Activated CD8-positive, alpha-beta memory T cell treated with anti-CD3 and anti-CD28 coated beads, Interleukin-2, amount 50 U/mL, for 24 hours (primary cell): Measurements from ENCODE around the gene GALNT9.
"Not testable (repeated sequence)": the region's sequence is repeated elsewhere in the genome, so short reads cannot be mapped to it uniquely, and the experiment has no call there.

Experiments
- DNase-seq: peaks from one replicate; pipeline ENCODE4 v3.0.0-alpha.2; 2020; ENCODE audit errors: extremely low read depth

Gene GALNT9

DNA sequence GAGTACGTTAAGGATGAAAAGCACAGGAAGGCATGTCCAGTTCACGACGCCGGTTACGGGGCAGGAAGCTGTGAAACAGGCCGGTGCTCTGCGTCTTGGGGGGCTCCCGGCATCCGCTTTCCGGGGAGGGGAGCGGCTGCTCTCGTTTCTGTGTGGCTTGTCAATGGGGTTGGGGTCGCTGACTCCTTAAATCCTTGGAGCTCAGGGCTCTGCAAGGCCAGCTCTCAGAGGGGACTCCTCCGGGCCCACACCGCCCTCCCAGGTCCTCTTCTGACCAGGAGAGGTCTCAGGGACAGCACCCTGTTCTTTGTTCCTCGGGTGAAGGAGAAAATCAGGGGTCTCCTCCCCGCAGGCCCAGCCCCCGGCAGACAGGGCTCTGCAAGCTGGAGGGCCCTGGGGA, 78.1 kb downstream of the GALNT9 start:
- no peak for DNase-seq

DNA sequence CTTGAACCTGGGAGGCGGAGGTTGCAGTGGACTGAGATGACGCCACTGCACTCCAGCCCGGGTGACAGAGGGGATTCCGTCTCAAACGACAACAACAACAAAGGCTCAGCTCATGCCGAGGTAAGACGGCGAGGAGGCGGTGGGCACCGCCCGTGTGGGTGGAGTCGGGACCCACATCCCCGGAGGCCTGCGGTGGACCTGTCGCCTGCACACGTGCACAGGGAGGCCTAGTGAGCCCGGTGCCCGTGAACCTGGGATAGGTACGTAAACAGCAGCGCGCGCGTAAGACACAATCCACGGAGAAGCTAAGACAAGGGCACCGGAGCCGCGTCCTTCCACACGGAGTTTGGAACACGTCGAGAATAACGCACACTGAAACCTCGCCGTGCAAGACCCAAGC, 78.7 kb downstream of the GALNT9 start:
- no peak for DNase-seq

DNA sequence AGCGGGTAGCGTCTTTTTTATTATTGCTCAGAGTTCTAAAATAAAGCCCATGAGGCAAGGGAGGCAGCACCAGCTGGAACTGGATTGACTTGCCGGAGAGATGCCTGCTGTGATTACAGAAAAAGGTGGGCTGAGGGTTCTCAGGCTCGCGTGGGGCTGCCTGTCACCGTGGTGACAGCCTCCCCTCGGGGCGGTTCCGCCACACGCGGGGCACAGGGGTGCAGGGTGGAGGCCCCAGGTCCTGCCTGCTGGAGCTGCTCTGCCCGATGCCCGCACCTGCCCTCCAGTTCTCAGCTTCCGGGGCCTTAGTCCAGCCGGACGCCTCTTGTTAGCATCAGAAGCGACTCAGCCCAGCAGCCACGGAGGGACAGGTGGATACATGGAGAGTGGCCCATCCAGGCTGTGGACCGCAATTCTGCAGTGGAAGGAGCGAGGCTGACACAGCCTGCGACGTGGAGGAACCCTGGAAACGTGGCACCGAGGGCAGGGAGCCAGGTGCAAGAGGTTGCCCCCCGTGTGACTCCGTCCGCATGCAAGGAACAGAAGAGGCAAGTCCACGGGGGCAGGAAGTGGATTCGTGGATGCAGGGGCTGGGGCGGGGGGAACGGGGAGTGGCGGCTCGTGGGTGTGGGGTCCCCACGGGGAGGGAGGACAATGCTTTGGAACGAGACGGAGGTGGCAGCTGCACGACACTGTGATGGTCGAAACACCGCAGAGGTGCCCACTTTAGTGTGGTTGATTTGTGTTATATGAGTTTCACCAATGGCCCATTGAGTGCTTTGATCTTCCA, 79.5 kb downstream of the GALNT9 start:
- no peak for DNase-seq

DNA sequence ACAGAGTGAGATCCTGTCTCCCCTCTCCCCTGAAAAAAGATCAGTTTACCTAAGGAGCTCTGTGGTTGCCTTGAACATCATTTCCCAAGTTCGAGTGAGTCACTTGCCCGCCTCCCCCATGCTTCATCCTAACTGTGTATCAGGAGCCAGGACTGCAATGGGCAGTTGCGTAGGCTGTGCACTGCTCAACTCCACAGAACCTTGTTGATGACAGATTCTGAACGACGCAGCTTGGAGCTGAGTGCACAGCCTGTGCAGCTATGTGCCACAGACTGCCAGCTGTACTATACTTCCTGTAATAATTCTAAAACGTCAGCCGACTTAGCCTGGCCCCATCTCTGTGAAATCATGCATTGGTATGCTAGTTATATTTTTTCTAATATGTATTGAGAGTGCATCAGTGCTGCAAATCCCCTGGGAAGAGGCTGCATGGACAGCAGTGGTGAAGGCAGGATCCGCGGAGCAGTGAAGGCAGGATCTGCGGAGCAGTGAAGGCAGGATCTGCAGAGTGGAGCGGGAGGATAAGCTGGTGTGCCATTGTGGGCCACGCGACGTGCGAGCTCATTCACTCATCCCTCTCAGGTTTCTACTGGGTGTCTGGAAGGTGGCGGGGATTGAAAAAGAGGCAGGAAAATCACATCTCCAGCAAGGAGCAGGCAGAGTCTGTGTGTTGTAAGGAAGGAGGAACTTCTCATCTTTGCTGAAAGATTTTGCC, 80.8 kb downstream of the GALNT9 start:
- DNase-seq, result no peak

DNA sequence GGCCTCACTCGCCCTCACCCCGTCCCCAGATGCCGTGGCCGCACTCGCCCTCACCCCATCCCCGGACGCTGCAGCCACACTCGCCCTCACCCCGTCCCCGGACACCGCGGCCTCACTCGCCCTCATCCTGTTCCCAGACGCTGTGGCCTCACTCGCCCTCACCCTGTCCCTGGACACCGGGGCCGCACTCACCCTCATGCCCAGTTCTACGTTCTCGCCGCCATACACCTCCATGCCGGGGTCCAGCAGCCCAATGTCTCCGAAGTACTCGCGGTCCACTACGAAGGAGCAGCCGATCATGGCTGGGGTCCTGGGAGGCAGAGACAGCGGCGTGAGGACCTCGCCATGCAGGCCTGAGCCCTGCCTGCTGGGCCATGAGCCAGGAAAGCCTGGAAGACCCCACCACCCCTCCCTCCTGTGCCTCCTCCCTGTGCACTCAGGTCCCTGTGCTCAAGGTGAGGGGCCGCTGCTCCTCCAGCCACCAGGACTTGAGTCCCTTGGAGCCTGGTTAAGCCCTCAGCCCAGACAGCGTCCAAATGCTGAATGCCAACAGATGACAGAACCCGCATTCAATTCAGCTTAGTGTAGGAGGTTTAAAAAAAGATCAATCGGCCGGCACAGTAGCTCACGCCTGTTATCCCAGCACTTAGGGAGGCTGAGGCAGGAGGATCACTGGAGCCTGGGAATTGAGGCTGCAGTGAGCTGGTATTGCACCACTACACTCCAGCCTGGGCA, 81.5 kb downstream of the GALNT9 start:
- no peak for DNase-seq

DNA sequence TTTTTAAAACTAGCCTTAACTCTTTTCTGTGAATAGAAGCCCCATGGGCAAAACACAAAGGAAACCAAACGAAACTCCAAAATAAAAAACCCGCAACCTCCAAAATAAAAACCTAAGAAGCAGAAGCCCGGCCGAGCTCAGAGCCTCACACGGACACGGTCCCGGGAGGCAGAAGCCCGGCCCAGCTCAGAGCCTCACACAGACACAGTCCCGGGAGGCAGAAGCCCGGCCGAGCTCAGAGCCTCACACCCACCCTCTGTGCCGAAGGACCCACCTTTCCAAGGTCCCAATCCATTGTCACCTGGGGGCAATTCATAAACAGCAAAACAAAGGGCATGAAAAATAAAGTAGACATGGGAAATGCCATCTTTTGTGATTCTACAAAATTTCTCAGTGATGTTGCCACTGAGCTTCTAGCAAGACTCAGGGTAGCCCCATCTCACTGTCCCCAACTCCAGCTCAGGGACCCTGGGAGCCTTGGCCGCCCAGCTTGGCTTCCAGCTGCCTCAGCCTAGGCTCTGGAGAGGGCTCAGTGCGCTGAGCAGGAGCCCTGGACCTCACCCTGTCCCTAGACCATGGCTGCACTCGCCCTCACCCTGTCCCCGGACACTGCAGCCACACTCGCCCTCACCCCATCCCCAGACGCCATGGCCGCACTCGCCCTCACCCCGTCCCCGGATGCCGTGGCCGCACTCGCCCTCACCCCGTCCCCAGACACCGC, 82.2 kb downstream of the GALNT9 start:
- no peak for DNase-seq

DNA sequence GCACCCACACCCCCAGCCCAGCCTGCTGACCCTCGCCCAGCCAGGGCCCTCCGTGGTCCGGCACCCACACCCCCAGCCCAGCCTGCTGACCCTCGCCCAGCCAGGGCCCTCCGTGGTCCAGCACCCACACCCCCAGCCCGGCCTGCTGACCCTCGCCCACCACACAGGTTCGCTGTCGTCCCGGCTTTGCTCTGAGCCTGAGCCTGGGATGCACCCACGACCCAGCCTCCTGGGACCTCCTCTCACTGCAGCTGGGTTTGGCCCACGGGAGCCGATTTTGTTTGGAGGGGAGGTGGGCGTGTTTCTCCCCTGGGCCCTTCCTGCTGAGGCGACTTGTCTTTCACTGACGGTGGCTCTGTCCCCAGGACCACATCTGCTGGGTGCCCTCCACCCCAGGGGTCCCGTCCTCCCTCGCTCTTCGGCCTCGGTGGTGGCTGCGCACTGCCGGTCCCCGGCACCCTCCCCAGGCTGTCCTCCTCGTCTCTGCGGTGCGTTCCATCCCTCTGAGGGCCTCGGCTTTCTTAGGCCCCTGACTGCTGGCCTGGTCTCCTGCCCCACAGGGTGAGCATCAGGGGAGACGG, 83.8 kb downstream of the GALNT9 start:
- DNase-seq, result no peak

DNA sequence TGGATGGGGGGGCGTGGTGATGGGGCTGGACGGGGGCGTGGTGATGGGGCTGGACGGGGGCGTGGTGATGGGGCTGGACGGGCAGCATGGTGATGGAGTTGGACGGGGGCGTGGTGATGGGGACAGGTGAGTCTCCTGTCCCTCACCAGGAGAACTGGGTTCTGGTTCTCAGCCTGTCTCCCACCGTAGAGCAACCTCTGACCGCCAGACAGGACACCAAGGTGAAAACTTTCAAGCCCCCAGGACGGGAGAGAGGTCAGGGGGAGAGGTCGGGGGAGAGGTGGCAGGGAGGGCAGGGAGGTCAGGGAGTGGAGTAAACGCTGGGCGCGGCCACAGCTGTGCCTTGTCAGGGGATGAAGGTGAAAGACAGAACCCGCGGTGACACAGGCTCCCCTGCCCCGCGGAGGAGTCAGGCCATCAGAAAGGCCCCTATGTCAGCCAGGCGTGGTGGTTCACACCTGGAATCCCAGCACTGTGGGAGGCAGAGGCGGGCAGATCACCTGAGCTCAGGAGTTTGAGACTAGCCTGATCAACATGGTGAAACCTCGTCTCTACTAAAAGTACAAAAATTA, 84.6 kb downstream of the GALNT9 start:
- DNase-seq, result no peak

DNA sequence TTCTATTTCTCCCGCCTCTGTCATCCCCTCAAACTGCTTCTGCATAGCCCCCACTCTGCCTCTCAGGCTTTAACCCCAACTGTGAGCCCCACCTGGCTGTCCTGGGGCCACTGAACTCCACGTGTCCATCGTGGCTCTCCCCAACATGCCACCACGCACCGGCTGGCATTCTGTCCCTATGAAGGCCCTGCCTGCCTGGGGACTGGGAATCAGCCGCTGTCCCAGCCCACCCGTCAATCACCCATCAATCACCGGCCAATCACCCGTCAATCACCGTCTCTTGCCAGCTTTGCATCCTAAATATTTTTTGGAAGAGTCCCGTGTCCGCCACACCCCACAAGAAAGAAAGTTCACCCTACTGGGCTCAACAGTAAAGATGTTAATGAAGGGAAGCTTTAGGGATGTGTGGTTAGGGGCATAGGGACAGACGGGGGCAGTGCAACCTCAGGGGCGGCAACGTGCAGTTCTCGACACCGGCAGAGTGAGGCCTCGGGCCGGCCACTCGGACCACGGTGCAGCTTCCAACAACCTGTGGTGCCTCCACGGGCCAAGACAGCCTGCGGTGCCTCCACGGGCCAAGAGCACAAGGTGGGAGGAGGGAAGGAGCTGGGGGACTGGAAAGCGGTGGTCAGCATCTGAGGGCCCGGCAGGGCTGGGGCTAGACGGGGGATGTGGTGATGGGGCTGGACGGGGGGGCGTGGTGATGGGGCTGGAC, 85.6 kb downstream of the GALNT9 start:
- no peak for DNase-seq

DNA sequence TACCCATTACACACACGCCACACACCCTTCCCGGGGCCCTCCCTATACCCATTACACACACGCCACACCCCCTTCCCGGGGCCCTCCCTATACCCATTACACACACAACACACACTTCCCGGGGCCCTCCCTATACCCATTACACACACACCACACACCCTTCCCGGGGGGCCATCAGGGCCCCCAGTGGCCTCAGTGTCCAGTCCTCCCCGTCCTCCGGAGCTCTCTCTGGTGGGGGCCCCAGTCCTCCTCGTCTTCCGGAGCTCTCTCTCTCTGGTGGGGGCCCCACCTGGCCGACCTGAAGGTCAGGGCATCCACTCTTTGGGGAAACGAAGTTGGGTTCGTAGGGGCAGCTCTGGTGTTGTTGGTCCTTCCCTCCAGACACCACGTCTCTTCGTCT, 86.2 kb downstream of the GALNT9 start:
- DNase-seq, result not testable (repeated sequence)

DNA sequence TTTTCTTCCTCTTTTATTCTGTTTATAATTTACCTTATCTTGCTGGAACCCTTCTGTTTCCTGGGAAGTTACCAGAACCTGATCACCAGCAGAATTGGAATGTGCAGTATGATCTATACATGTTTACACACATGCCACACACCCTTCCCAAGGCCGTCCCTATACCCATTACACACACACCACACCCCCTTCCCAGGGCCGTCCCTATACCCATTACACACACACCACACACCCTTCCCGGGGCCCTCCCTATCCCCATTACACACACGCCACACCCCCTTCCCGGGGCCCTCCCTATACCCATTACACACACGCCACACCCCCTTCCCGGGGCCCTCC, 88.8 kb downstream of the GALNT9 start:
- not testable (repeated sequence) for DNase-seq

DNA sequence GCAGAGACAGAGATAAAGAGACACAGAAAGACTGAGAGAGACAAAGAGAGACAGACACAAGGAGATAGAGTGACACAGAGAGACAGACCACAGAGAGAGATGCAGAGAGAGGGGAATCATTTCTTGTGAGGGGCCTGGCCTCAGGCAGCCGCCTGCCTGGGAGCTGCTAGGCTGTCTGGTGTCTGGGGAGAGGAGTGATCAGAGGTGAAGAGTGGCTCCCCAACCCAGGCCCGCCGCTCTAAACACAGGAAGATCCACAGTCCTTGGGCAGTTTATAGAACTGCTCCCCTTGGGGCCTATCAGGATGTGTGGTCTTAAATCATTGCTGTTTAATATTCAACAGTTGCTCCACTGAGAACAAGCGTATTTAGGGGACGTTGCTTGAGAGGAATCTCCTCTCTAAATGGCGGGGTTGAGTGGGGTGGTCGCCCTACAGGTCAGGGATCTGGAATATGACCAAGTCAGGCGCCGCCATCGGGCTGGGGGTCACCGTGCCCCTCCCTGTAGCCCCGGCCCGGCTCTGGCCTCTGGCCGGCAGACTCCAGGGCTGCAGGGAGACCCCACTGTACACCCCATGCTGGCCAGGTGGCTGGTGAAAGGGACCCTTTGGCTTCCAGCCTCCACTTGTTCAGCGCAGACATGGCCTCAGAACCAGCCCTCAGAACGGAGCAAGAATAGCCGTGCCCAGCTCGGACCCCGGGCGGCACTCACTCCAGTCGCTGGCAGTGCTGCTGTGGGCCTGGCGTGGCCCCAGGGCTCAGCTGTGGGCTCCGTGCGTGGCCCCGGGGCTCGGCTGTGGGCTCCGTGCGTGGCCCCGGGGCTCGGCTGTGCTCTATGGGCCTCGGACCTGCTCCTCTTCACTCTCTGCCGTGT, 89.4 kb downstream of the GALNT9 start:
- DNase-seq, result no peak

DNA sequence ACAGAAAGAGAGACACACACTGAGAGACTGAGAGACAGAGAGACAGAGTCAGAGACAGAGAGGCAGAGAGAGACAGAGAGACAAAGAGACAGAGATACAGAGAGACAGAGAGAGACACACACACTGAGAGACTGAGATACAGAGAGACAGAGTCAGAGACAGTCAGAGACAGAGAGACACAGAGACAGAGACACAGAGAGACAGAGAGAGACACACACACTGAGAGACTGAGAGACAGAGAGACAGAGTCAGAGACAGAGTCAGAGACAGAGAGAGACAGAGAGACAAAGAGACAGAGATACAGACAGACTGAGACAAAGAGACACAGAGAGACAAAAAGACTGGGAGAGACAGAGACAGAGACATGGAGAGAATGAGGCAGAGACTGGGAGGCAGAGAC, 90.0 kb downstream of the GALNT9 start:
- DNase-seq, result no peak

DNA sequence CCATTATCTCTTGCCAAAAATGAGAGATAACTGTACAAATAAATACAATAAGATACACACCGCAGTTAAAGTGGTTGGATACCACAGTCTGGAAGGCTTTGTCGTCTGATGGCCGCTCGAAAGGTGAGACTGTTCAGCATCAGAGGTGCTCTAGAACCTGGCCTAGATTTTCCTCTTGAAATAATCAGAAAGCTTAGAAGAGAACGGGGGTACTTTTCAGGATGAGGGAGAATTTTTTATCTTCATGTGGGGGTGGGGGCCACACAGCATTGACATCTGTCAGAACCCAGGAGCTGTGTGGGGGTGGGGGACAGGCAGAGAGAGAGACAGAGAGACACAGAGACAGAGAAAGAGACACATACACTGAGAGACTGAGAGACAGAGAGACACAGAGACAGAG, 90.5 kb downstream of the GALNT9 start:
- DNase-seq, result no peak

DNA sequence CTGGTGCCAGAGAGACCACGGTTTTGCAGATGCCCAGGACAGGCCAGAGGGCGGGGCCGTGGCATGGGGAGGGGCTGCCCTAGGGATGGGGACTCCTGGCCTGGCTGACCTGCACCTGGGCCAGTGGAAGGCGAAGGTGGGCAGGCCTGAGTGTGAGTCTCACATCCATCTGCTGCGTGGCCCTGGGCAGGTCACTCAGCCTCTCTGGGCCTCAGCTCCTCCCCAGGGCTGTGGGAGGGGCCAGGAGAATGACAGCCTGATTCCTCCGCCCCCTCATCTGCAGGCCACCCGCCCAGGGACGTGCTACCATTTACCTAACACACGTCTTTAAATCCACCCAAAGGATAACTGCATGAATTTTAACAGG, 90.9 kb downstream of the GALNT9 start:
- no peak for DNase-seq

DNA sequence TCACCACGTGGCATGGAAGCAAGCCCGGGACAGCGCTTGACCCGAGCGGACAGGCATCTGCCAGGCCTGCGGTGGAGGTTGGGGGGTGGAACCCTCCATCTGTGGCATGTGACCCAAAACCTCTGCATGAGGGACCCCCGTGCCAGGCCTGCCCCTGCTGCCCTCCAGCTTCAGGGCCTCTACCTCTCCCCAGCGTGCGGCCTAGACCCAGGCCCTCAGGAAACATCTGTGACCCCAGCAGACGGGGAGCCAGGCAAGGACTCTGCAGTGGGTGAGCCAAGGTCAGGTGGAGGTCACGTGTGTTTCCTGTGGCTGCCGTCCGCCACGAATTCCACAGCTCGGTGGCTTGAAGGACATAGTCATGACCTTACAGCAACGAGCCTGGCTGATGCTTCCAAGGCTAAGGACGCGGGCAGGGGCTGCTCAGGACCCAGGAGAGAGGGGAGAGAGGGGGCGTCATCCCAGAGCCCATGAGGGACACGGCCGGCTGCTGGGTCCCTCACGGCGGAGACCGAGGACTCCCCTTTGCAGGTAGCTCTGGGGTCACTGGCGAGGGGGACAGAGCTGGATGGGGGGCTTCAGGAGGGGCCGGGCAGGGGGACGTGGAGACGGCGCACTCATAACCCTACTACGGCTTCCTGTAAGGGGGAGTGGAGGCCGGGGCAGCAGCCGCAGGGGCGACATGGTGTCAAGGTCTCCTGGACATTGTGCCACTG, 91.5 kb downstream of the GALNT9 start:
- no peak for DNase-seq

DNA sequence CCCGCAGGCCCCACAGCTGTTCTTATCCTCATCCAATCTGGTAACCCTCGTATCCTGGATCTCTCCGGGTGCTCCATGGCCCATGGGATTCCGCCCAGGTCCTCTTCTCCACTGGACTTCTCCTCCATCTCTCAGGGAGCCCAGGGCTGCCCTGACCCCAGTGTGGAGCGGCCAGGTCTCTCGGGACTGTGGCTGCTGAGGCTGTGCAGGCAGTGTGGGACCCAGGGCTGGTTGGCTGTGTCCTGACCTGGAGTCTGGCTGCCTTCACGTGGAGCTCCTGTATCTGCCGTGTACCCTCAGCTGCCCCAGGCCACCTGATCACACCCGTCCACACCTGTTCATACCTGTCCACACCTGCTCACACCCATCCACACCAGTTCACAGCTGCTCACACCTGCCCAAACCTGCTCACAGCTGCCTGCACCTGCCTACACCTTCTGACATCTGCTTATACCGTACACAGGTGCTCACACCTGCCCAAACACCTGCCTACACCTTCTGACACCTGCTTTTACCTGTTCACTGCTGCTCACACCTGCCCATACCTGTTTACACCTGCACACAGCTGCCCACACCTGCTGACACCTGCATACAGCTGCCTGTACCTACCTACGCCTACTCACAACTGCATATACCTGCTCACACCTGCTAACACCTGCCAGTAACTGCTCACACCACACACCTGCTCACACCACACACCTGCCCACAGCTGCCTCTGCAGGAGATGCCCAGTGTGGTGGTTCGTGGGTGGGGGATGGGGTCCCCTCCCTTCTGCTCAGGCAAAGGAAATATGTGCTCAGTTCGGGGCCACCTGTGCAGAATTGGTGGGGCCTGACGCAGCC, 92.2 kb downstream of the GALNT9 start:
- DNase-seq, result no peak
